Suprapubic skin (tissue), 4 donors: ENCODE measurements around the gene PRPF19.

Experiments
- POLR2A ChIP-seq, 2 donors: fragments of 450-650 bp; IDR thresholded peaks; one replicate each; pipeline ENCODE4 v1.6.1; 2017; ENCODE audit warnings: antibody characterized with exemption in 2 of 2, mild to moderate bottlenecking in 2 of 2, moderate library complexity in 2 of 2
- POLR2AphosphoS5 ChIP-seq, 3 donors: sonication (generic); formaldehyde crosslinking; IDR thresholded peaks; one replicate each; pipeline ENCODE4 v1.6.1; 2017; ENCODE audit warnings: antibody characterized with exemption in 3 of 3
- TF ChIP-seq, protein P1 (sequence below), 2 donors: fragments of 200-600 bp in 1 of 2; fragments of 450-650 bp in 1 of 2; sonication (generic) in 1 of 2; IDR thresholded peaks; one replicate each; pipeline ENCODE4 v1.5.1; 2016 to 2019; ENCODE audit warnings: antibody characterized with exemption in 2 of 2, mild to moderate bottlenecking in 1 of 2, moderate library complexity in 1 of 2

DNA sequence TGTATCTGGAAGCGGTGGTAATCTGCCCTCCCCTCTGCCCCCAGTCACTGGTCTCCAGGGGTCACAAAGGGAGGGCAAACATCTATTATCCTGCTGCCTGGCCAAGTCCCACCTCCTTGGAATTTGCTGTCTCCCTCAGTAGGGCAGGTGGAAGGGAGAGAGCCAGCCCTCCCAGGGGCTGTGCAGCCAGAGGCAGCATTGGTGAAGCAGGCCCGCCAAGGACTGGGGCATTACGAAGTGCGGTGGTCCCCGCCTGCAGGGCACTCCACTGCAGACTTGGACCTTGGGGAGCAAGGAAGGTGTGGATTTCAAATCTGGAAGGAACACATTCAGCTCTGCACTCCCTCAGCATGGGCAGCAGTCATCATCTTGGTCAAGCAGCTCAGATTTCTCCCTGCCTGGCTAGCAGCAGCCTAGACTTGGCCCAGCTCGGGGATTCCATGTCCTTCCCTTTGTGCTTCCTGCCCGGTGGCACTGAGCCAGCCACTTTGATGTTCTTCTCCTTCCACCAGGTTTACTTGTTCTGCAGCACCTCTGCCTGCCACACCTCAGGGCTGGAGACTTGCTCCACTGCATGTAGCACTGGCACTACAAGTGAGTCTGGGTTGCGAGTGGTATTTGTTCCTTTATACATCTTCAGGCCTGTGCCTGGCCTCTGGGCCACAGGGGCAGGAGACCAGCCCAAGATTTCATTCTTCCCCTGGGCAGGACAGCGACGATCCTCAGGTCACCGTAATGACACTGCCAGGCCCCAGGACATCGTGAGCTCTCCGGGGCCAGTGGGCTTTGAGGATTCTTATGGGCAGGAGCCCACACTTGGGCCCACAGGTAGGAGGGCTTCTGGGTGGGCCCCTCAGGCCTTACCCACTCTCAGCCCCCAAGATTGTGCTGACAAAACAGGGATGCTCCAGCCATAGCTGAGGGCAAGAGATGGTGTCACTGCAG, 31.7 kb downstream of the PRPF19 start:
- TF ChIP-seq, protein P1, sequence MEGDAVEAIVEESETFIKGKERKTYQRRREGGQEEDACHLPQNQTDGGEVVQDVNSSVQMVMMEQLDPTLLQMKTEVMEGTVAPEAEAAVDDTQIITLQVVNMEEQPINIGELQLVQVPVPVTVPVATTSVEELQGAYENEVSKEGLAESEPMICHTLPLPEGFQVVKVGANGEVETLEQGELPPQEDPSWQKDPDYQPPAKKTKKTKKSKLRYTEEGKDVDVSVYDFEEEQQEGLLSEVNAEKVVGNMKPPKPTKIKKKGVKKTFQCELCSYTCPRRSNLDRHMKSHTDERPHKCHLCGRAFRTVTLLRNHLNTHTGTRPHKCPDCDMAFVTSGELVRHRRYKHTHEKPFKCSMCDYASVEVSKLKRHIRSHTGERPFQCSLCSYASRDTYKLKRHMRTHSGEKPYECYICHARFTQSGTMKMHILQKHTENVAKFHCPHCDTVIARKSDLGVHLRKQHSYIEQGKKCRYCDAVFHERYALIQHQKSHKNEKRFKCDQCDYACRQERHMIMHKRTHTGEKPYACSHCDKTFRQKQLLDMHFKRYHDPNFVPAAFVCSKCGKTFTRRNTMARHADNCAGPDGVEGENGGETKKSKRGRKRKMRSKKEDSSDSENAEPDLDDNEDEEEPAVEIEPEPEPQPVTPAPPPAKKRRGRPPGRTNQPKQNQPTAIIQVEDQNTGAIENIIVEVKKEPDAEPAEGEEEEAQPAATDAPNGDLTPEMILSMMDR (IDR thresholded peaks at IDR 0.05) = no peak
- TF ChIP-seq POLR2A (IDR thresholded peaks at IDR 0.05) = no peak
- TF ChIP-seq POLR2AphosphoS5 (IDR thresholded peaks at IDR 0.05) = no peak
